ENCODE results near the gene SCAPER.
A peak's percentile ranks its signal among the peaks of the same experiment; 100 is the strongest.

The SCAPER gene

DNA sequence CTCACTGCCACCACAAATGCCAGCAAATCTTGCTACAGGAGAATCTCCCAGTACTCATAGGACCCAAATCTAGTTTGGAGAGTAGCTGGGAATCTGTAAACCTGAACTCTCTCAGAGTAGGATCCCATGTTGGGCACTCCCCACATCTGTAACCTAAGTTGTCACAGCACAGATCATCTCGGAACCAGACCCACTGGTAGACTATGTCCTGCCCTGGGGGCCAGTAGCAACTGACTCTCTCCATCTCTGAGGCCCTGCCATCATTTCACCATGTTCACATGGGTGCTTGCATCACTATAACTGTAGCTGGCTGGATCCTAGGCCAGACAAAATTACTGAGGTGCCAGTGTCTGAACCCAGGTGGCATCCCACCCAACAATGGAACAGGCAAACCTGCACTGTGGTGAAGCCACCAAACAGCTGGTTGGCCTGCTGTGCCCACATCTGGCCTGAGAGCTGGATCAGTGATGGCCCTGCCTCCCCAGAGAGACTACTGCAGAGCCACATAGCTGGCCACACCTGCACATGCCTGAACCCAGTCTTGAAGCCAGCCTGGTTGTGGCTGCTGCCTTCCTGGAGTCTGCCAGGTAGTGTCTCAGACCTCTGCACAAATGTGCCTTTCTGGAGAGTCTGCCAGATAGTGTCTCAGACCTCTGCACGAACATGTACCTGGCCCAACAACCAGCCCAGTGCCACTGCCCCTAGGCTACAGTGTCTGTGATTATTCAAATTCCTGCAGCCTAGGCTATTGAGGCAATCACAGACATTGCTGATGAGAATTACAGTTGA, 486.6 kb downstream of the SCAPER start:
- ChIA-PET CTCF (no interaction called here), POLR2A (no interaction called here)
- H3K4me3 ChIP-seq (ENCODE audit: low read depth, low read length): no peak overlapping the region
- TF ChIP-seq CTCF (IDR thresholded peaks at IDR 0.05; ENCODE audit: insufficient read depth, low read length, missing control alignments): no peak
- DNase-seq (ENCODE audit: low read depth, low spot score): no peak

DNA sequence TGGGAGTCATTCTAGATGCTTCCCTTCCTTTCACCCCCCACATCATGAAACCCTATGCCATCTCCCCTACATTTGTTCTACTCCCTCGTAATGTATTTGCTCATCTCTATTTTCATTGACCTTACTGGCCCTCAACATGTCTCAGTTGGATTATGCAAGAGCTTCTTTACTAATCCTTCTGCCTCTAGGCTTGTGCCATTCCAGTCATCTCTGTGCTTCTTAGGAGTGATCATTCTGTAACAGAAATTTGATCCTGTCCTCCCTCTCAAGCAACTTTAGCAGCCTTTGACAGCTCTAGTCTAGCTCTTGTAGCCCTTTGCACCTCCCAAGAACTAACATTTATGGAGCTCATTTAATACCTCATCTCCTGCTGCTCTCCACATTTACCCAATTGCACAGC, 503.9 kb downstream of the SCAPER start:
- TF ChIP-seq CTCF (IDR thresholded peaks at IDR 0.05; ENCODE audit: insufficient read depth, low read length, missing control alignments): no peak
- DNase-seq (ENCODE audit: low read depth, low spot score): peak; percentile 19
- ChIA-PET POLR2A (no interaction called here), CTCF (no interaction called here)
- H3K4me3 ChIP-seq (ENCODE audit: low read depth, low read length): no peak overlapping the region

DNA sequence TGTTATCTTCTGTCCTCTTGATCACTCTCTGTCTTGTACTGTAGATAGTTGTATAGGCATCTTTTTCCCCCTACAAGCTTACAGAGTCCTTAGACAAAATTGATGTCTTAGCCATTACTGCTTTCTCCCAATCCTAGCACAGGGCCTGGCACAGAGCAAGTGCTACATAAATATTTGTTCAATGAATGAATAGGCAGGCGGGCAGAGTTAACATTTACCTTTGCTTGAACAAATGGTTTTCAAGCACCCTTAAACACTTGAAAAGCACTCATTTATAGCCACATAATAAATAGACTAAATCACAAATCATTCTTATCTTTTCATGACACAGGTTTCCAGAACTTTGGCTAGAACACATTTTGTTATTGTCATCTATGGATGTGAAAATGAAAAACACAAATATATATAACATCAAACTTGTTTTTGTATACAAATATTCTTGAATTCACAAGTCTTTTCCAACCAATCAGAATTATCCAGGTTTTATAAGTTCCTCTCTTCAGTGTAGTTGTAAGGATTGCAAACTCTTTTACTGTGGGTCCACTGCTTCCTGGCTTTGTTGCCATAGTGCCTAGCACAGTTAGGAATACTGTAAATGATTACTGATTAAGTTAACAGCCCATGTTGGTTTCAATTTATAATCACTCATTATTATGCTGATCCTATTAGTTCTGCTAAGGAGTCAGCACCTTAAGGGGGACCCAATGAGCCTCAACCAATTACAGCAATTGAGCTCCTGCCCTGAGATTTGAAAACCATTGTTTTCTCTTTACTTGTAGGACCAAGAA, 506.6 kb downstream of the SCAPER start:
- ChIA-PET POLR2A (no interaction called here), CTCF (no interaction called here)
- DNase-seq (ENCODE audit: low read depth, low spot score): no peak
- no peak overlapping the region for H3K4me3 ChIP-seq (ENCODE audit: low read depth, low read length)
- no peak for TF ChIP-seq CTCF (IDR thresholded peaks at IDR 0.05; ENCODE audit: insufficient read depth, low read length, missing control alignments)

DNA sequence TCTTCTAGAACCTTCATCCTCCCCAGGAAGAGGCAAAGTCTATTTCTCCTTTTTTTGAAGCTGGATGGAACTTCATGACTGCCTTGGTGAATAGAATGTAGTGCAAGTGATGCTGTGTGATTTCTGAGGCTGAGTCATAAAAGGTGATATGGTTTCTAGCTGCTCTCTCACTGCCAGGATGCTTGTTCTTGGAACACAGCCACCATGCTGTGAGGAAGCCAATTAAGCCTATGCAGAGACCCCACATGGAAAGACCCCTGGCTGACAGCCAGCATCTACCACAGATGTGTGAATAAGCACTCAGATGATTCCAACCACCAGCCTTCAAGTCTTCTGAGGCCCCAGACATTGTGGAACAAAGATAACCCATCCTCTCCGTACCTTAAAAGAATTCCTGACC, 511.5 kb downstream of the SCAPER start:
- no peak for DNase-seq (ENCODE audit: low read depth, low spot score)
- no peak overlapping the region for H3K4me3 ChIP-seq (ENCODE audit: low read depth, low read length)
- no peak for TF ChIP-seq CTCF (IDR thresholded peaks at IDR 0.05; ENCODE audit: insufficient read depth, low read length, missing control alignments)
- ChIA-PET POLR2A (no interaction called here), CTCF (no interaction called here)

DNA sequence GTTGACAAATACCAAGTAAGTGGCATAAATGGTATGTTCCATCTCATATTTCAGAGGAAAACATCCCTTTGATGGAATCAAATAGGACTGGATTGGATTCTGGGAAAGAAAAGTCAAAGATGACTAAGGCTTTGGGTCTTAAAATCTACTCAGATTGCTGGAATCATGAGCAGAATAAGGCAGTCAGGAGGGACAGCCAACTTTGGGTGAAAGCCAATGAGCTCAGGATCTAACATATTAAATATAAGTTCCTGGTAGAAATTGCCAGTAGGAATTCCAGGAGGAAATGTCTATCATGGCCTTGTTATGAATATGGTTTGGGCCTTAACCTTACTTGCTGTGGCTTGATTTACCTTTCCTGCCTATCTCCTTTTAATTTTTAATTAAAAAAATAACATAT, 513.3 kb downstream of the SCAPER start:
- POLR2A ChIA-PET: no interaction called here
- H3K4me3 ChIP-seq (ENCODE audit: low read depth, low read length): no peak overlapping the region
- no peak for TF ChIP-seq CTCF (IDR thresholded peaks at IDR 0.05; ENCODE audit: insufficient read depth, low read length, missing control alignments)
- CTCF ChIA-PET: no interaction called here
- DNase-seq (ENCODE audit: low read depth, low spot score): no peak

GRCh38 chr15:76391309-76391708, 513.8 kb downstream of the SCAPER start:
- no peak for DNase-seq (ENCODE audit: low read depth, low spot score)
- CTCF ChIA-PET: no interaction called here
- no peak overlapping the region for H3K4me3 ChIP-seq (ENCODE audit: low read depth, low read length)
- POLR2A ChIA-PET: no interaction called here
- TF ChIP-seq CTCF (IDR thresholded peaks at IDR 0.05; ENCODE audit: insufficient read depth, low read length, missing control alignments): no peak
